ENCODE data around the gene EBF3.

DNA sequence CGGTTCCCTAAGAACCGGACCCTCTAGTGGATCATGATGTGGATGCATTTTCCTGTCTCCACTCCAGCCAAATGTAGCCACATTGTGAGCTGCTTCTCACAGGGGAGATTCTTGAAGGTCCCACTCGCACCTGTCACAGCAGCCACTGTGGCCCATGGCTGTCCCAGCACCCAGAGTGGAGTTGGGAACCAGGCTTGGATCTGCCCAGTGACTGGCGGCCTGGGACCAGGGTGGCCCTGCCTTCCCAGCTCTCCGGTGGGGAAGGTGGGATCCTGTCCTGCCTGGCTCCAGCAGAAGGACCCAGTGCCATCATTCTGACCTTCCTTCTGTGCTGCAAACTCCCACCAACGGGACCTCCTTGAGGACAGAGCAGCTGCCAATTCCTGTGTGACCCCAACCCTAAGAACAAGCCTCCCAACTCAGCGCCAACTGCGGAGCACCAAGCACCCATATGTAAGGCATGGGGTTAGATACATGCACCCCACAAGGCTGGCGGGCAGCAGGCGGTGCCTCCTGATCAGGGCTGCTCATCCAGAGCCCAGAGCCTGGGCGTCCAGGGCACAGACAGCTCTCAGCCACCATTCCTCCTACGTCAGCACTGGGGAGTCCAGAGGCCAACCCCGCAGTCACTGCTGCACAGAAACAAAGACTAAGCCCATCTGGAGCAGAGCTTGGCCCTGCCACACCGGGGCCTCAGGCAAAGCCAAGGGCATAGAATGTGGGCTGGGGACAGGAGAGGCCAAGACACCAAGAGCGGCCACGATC, 28.8 kb downstream of the EBF3 start:
- no peak for TF ChIP-seq POLR2A (IDR thresholded peaks at IDR 0.05)
- TF ChIP-seq, protein P1, sequence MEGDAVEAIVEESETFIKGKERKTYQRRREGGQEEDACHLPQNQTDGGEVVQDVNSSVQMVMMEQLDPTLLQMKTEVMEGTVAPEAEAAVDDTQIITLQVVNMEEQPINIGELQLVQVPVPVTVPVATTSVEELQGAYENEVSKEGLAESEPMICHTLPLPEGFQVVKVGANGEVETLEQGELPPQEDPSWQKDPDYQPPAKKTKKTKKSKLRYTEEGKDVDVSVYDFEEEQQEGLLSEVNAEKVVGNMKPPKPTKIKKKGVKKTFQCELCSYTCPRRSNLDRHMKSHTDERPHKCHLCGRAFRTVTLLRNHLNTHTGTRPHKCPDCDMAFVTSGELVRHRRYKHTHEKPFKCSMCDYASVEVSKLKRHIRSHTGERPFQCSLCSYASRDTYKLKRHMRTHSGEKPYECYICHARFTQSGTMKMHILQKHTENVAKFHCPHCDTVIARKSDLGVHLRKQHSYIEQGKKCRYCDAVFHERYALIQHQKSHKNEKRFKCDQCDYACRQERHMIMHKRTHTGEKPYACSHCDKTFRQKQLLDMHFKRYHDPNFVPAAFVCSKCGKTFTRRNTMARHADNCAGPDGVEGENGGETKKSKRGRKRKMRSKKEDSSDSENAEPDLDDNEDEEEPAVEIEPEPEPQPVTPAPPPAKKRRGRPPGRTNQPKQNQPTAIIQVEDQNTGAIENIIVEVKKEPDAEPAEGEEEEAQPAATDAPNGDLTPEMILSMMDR (IDR thresholded peaks at IDR 0.05): no peak
